Cardiac fibroblast (primary cell): ENCODE results near the gene C1orf105.

ENCODE experiments used
- DNase-seq, 2 donors: peaks; one replicate each; pipeline versions ENCODE4 v3.0.0 to v3.0.0-alpha.2; 2010; ENCODE audit warnings: low read depth in 2 of 2
- H3K4me3 ChIP-seq, 2 donors: replicated peaks in 1 of 2; 1 replicate in 1 of 2; 2 replicates in 1 of 2; pipeline ENCODE4 v1.5.1; 2011; ENCODE audit warnings: low read depth in 2 of 2, low read length in 2 of 2, mild to moderate bottlenecking in 2 of 2, moderate library complexity in 1 of 2
- TF ChIP-seq, protein P1 (sequence below): IDR thresholded peaks from one replicate; pipeline ENCODE4 v1.5.1; 2011; ENCODE audit warnings: low read depth, mild to moderate bottlenecking, low read length, inconsistent platforms

The C1orf105 gene

DNA sequence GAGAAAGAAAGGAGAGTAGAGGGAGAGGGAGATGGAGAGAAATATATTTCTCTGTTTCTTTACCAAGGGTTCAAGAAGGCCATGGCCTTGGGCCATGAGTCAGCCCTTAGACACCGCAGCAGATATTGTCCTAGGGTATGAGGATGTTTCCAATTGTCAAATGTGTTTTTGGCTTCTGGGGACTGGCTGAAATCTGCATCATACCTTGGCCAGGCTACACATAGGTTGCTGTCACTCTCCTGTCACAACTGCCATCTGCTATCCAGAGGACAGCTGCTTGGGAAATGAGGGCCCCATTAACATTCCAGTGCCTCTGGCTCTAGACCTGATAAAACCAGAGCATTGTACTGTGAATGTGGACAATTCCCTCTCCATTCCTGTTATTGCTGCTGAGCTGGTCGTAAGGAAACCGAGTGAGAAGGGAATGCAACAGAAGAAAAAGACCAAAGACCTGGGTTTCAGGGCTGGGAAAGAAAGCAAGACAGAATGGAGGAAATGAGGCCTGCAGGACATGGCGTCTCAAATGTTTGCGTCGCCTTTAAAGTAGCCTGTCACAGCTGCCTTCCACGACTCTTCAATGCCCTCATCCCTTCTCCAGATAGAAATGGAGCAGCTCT lies 32.2 kb downstream of the C1orf105 start:
- TF ChIP-seq, protein P1, sequence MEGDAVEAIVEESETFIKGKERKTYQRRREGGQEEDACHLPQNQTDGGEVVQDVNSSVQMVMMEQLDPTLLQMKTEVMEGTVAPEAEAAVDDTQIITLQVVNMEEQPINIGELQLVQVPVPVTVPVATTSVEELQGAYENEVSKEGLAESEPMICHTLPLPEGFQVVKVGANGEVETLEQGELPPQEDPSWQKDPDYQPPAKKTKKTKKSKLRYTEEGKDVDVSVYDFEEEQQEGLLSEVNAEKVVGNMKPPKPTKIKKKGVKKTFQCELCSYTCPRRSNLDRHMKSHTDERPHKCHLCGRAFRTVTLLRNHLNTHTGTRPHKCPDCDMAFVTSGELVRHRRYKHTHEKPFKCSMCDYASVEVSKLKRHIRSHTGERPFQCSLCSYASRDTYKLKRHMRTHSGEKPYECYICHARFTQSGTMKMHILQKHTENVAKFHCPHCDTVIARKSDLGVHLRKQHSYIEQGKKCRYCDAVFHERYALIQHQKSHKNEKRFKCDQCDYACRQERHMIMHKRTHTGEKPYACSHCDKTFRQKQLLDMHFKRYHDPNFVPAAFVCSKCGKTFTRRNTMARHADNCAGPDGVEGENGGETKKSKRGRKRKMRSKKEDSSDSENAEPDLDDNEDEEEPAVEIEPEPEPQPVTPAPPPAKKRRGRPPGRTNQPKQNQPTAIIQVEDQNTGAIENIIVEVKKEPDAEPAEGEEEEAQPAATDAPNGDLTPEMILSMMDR: no peak
- DNase-seq: no peak
- H3K4me3 ChIP-seq: no peak overlapping the region

DNA sequence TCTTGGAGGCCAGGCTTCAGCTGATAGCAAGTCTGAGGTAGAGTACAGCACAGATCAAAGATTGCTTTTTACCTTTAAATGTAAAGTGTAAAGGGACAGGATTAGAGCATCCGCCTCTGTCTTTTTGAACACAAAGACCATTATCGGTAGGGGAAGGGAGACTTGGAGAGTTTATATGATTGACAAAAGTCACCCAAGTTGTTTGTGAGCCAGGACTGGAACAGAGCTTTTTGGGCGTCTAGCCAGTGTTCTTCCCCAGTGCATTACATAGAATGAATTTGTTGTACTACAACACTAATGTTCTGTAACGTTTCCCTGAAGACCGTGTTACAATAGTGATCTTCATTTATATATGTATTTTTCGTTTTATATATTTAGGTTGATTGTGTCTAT lies 32.7 kb downstream of the C1orf105 start:
- DNase-seq: no peak
- TF ChIP-seq, protein P1: no peak
- no peak overlapping the region for H3K4me3 ChIP-seq

GRCh38 chr1:172453607-172454006 lies 33.1 kb downstream of the C1orf105 start:
- TF ChIP-seq, protein P1: no peak
- no peak for DNase-seq
- H3K4me3 ChIP-seq: no peak overlapping the region

DNA sequence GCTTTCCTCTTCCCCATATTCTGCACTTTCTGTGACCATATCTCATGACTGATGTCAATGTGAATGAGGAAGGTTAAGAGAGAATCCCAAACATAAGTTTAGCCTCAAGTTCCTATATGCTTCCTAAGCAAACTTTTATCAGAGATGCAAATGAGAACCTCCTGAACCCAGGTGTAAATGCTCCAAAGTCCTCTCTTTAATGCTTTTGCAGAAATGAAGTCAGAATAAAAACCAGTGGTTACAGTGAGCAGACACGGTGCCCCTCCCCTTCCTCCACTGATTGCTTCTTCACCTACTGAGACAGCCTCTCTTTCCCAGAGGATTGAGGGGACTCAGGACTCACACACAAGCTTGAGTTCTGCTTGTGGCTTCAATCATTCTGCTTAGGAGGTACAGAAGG lies 35.0 kb downstream of the C1orf105 start:
- no peak for DNase-seq
- TF ChIP-seq, protein P1: no peak
- no peak overlapping the region for H3K4me3 ChIP-seq

DNA sequence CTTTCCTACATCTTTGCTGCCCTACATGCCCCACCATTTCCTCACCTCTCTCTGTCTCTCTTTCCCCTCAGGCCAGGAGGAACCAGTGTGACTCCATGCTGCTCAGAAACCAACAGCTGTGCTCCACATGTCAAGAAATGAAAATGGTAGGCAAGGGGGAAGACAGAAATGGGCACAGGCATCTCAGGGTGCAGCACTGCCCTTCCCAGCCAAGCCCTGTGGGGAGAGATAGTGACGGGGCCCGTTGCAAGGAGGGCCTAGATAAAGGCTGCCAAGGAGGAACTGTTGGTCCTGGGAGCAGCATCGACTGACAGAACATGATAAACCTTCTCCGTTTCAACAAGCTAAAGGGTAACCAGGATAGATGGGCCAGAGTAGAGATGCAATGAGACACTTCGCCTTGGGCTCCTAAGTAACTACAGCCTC lies 35.9 kb downstream of the C1orf105 start:
- no peak overlapping the region for H3K4me3 ChIP-seq
- DNase-seq: no peak
- TF ChIP-seq, protein P1: no peak

DNA sequence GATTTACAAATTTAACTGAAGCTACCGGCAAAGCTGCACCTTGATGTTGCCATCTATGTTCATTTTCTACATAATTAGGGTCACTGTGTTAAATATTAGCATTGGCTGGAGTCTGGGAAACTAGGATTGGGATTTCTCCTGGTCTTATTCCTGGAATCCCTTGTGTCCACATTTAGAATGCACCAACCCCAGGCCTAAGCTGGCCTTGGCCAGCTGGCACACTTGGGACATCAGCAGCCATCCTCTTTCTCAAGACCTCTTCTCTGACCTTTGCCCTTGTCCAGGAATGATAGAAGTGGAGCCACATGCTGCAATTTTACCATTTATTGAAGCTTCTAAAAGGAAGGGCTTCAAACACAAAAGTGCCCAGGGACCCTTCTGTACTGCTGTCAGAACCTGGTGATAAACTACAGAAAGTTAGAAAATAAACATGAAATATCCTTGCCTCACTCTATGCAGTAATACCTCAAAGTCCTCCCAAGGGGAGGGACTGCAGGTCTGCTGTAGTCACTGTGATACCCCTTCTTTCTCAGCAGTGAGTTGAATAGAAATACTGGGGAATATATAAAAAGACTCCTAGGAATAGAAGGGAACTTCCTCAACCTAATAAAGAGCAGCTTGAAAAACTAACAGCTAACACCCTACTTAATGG lies 37.1 kb downstream of the C1orf105 start:
- TF ChIP-seq, protein P1: no peak
- DNase-seq: no peak
- no peak overlapping the region for H3K4me3 ChIP-seq
